ENCODE data around the gene SCO1. TPM values are rescaled to one million over a fixed set of nuclear protein-coding genes. Genes with fewer than 3 reads are reported as not detected.

Gene SCO1
- total and polyA plus RNA-seq, 8 donors = 8.0 to 61.1 (median 13.4) TPM

DNA sequence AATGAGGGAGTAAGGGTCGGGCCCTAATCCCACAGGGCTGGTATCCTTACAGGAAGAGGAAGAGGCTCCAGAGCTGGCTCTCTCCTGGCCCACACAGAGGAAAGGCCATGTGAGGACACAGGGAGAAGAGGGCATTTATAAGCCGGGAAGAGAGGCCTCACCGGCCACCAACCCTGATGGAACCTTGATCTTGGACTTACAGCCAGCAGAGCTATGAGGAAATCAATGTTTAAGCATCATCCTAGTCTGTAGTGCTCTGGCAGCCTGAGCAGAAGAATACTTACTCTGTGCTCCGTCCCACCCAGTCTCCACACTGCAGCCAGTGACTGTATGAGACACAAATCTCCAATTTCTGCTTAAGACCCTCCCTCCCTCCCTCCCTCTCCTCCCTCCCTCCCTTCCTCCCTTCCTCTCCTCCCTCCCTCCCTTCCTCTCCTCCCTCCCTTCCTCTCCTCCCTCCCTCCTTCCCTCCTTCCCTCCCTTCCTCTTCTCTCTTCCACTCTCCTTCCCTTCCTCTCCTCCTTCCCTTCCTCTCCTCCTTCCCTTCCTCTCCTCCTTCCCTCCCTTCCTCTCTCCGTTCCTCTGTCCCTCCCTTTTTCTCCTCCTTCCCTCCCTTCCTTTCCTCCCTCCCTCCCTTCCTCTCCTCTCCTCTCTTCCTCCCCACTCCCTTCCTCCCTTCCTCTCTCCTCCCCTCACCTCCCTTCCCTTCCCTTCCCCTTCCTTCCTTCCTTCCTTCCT lies 41.4 kb upstream of the SCO1 start:
- no peaks in the 10 kb centered on the region for H3K27me3 ChIP-seq
- no peaks in the 10 kb centered on the region for H3K9me3 ChIP-seq
- peaks cover 13 to 56% (median 41%) of the 10 kb centered on the region in 4 donors for H3K4me1 ChIP-seq
- no peak overlapping the region for H3K4me3 ChIP-seq
- 33 to 52% (median 40%) methylated on average over 5 of the region's 5 CpGs for WGBS, 5 donors
- peak overlapping the region; percentile 72 to 84 (median 75) for H3K27ac ChIP-seq
- DNase-seq = peak; percentile 25 to 74
- intact Hi-C loops (cut with DNase I; ENCODE audit: low total_unique reads) = loop anchor here (5.0 kb wide), 1 partner anchor 109 kb away; no protein-coding TSS in a partner anchor
- TF ChIP-seq POLR2AphosphoS5 (IDR thresholded peaks at IDR 0.05) = no peak
- no peak for TF ChIP-seq POLR2A (IDR thresholded peaks at IDR 0.05)
- TF ChIP-seq, protein P1, sequence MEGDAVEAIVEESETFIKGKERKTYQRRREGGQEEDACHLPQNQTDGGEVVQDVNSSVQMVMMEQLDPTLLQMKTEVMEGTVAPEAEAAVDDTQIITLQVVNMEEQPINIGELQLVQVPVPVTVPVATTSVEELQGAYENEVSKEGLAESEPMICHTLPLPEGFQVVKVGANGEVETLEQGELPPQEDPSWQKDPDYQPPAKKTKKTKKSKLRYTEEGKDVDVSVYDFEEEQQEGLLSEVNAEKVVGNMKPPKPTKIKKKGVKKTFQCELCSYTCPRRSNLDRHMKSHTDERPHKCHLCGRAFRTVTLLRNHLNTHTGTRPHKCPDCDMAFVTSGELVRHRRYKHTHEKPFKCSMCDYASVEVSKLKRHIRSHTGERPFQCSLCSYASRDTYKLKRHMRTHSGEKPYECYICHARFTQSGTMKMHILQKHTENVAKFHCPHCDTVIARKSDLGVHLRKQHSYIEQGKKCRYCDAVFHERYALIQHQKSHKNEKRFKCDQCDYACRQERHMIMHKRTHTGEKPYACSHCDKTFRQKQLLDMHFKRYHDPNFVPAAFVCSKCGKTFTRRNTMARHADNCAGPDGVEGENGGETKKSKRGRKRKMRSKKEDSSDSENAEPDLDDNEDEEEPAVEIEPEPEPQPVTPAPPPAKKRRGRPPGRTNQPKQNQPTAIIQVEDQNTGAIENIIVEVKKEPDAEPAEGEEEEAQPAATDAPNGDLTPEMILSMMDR (IDR thresholded peaks at IDR 0.05) = no peak
- TF ChIP-seq EP300 (IDR thresholded peaks at IDR 0.05) = no peak
- no peaks in the 10 kb centered on the region for H3K36me3 ChIP-seq

DNA sequence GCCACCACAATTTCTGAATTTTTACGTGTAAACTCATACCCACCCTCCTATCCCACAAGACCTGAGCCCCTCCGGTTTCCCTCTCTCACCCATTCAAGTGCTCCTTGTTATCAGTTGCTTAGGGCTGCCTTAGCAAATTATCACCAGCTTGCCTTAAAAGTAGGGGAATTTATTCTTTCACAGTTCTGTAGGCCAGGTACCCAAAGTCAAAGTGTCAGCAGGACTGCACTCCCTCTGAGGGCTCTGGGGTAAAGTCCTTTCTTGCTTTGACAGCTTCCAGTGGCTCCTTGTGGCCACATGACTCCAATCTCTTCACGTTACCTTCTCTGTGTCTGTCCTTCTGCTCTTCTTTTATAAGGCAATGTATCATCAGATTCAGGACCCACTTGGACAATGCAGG lies 40.4 kb upstream of the SCO1 start:
- intact Hi-C loops (cut with DNase I; ENCODE audit: low total_unique reads) = loop anchor here (5.0 kb wide), 1 partner anchor 110 kb away; no protein-coding TSS in a partner anchor
- no peak for DNase-seq
- peaks cover 13 to 50% (median 35%) of the 10 kb centered on the region in 4 donors for H3K4me1 ChIP-seq
- no peaks in the 10 kb centered on the region for H3K27me3 ChIP-seq
- TF ChIP-seq POLR2A (IDR thresholded peaks at IDR 0.05) (no peak), POLR2AphosphoS5 (IDR thresholded peaks at IDR 0.05) (no peak), EP300 (IDR thresholded peaks at IDR 0.05) (no peak)
- TF ChIP-seq, protein P1 (IDR thresholded peaks at IDR 0.05) = no peak
- peak overlapping the region; percentile 72 to 84 (median 75) for H3K27ac ChIP-seq
- H3K4me3 ChIP-seq = no peak overlapping the region
- H3K36me3 ChIP-seq = no peaks in the 10 kb centered on the region
- 47 to 70% (median 51%) methylated on average over 3 of the region's 3 CpGs for WGBS, 5 donors
- H3K9me3 ChIP-seq = no peaks in the 10 kb centered on the region

DNA sequence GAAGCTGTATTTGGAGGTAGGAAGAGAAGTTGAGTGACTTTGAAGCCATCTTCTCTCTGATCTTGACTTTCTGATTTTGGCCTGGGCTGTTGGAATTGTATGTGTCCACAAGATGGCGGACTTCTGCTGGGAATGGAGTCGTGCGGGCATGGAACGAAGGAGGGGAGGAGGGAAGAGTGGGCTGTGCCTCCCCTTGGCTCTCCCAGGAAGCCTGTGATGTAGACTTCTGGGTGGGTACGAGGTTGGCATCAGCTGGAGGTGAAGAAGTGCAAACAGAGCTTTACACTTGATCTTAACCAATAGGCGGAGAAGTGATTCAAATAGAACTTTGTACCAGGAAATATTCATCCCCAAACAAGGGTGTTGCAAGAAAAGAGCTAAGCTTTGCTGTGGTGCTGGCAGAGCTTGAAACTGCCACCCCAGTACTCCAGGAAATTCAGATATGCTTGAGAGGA lies 39.9 kb upstream of the SCO1 start:
- no peaks in the 10 kb centered on the region for H3K9me3 ChIP-seq
- H3K4me1 ChIP-seq = peaks cover 13 to 49% (median 33%) of the 10 kb centered on the region in 4 donors
- intact Hi-C loops (cut with DNase I; ENCODE audit: low total_unique reads) = loop anchor here (5.0 kb wide), 1 partner anchor 110 kb away; no protein-coding TSS in a partner anchor
- TF ChIP-seq, protein P1 (IDR thresholded peaks at IDR 0.05) = peak in 5 of 7 experiments; percentile 65 to 96 (median 86)
- TF ChIP-seq POLR2A (IDR thresholded peaks at IDR 0.05) (no peak), EP300 (IDR thresholded peaks at IDR 0.05) (no peak), POLR2AphosphoS5 (IDR thresholded peaks at IDR 0.05) (peak; percentile 16 to 91 (median 80))
- peak; percentile 95 to 96 for DNase-seq
- H3K36me3 ChIP-seq = no peaks in the 10 kb centered on the region
- H3K27me3 ChIP-seq = no peaks in the 10 kb centered on the region
- no peak overlapping the region for H3K4me3 ChIP-seq
- peak overlapping the region; percentile 72 to 84 (median 75) for H3K27ac ChIP-seq
- WGBS, 5 donors = 5 to 11% (median 9%) methylated on average over 6 of the region's 6 CpGs

DNA sequence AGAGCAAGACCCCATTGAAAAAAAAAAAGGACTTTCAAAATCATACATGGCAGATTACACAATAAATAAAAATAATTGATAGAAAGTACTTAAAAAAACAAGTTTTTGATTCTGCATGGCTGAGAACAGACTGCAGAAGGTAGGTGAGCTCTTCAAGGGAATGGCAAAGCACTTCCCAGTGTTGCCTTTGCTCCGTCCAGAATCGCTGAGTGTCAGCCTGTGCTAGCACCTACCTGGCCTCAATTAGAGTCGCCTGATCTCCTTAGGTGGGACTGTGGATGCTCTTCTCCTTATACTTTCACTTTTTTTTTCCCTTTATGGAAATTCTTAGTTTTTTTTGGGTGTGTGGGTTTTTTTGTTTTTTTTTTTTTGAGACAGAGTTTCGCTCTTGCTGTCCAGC lies 38.5 kb upstream of the SCO1 start:
- intact Hi-C loops (cut with DNase I; ENCODE audit: low total_unique reads) = loop anchor here (5.0 kb wide), 1 partner anchor 111 kb away; no protein-coding TSS in a partner anchor
- peak overlapping the region in 2 of 5 donors; percentile 75 to 79 for H3K27ac ChIP-seq
- no peak for DNase-seq
- H3K4me3 ChIP-seq = no peak overlapping the region
- TF ChIP-seq POLR2A (IDR thresholded peaks at IDR 0.05) (no peak), EP300 (IDR thresholded peaks at IDR 0.05) (no peak), POLR2AphosphoS5 (IDR thresholded peaks at IDR 0.05) (no peak)
- TF ChIP-seq, protein P1 (IDR thresholded peaks at IDR 0.05) = no peak
- H3K36me3 ChIP-seq = no peaks in the 10 kb centered on the region
- WGBS, 5 donors = 87 to 98% (median 89%) methylated on average over 4 of the region's 4 CpGs
- peaks cover 13 to 47% (median 33%) of the 10 kb centered on the region in 4 donors for H3K4me1 ChIP-seq
- H3K9me3 ChIP-seq = no peaks in the 10 kb centered on the region
- H3K27me3 ChIP-seq = no peaks in the 10 kb centered on the region

Measured in stomach (tissue), 9 donors.